IMR-90 (cell line): ENCODE data around the gene HTT. TPM values are rescaled to one million over a fixed set of nuclear protein-coding genes. Genes with fewer than 3 reads are reported as not detected.
A peak's percentile ranks its signal among the peaks of the same experiment; 100 is the strongest.

Source experiments
- ATAC-seq: fragments of 200-7000 bp; cut with Tn5 transposase; 2 replicates; pipeline ENCODE4 v1.9.1; 2020; ENCODE audit warnings: low read depth, mild to moderate bottlenecking, moderate library complexity
- BruUV-seq: library from RNA; stranded (reverse); fragments of 400-500 nt; replicated peaks from 2 replicates; lab custom pipeline; 2021; lab: Mats Ljungman, UMichigan
- CTCF ChIA-PET: fragments of 300-600 bp; formaldehyde crosslinking; extraction: SDS; loops from one replicate; lab custom pipeline; 2021; ENCODE audit warnings: antibody characterized with exemption; lab: Yijun Ruan, JAX
- POLR2A ChIA-PET: fragments of 300-600 bp; sonication (Branson Sonifier 250); formaldehyde crosslinking; loops from one replicate; lab custom pipeline; 2022; ENCODE audit warnings: antibody characterized with exemption; ENCODE audit not compliant: unreplicated experiment; lab: Charles Lee
- DNase-seq: peaks from one replicate; pipeline ENCODE4 v3.0.0; 2013
- H2AFZ ChIP-seq: replicated peaks from 2 replicates; pipeline ENCODE3; 2013; ENCODE audit warnings: low read length, mild to moderate bottlenecking; ENCODE audit not compliant: poor library complexity
- H2AK5ac ChIP-seq: 2 replicates; pipeline ENCODE4 v1.6.1; 2013; ENCODE audit warnings: low read depth, low read length, inconsistent platforms
- H2AK9ac ChIP-seq: replicated peaks from 2 replicates; pipeline ENCODE3; 2013; ENCODE audit warnings: mild to moderate bottlenecking, low read depth, low read length, moderate library complexity; ENCODE audit not compliant: poor library complexity
- H2BK120ac ChIP-seq: 2 replicates; pipeline ENCODE4 v1.6.1; 2013; ENCODE audit warnings: low read depth, low read length, inconsistent platforms
- H2BK15ac ChIP-seq: 3 replicates; pipeline ENCODE4 v1.6.1; 2013; ENCODE audit warnings: low read depth, low read length, inconsistent platforms
- H2BK20ac ChIP-seq: 2 replicates; pipeline ENCODE4 v1.6.1; 2013; ENCODE audit warnings: low read depth, mild to moderate bottlenecking, inconsistent platforms, low read length, moderate library complexity
- H2BK5ac ChIP-seq: 2 replicates; pipeline ENCODE4 v1.6.1; 2013; ENCODE audit warnings: mild to moderate bottlenecking, low read depth, low read length, inconsistent platforms; ENCODE audit not compliant: poor library complexity, severe bottlenecking
- H3K14ac ChIP-seq: replicated peaks from 2 replicates; pipeline ENCODE4 v1.6.1; 2013; ENCODE audit warnings: low read depth, low read length, inconsistent platforms
- H3K18ac ChIP-seq: 2 replicates; pipeline ENCODE4 v1.6.1; 2013; ENCODE audit warnings: low read depth, low read length, control low read depth
- H3K23ac ChIP-seq: 2 replicates; pipeline ENCODE4 v1.6.1; 2013; ENCODE audit warnings: low read depth, low read length, inconsistent platforms
- H3K27ac ChIP-seq: 2 replicates; pipeline ENCODE4 v1.5.1; 2013; ENCODE audit warnings: mild to moderate bottlenecking, control low read depth, low read length; ENCODE audit not compliant: insufficient read depth
- H3K27me3 ChIP-seq: 2 replicates; pipeline ENCODE4 v1.6.1; 2013; ENCODE audit warnings: low read length; ENCODE audit not compliant: control insufficient read depth, insufficient read depth
- H3K36me3 ChIP-seq: 2 replicates; pipeline ENCODE4 v1.6.1; 2013; ENCODE audit warnings: low read length, mixed read lengths; ENCODE audit not compliant: control insufficient read depth, insufficient read depth
- H3K4ac ChIP-seq: 2 replicates; pipeline ENCODE4 v1.6.1; 2013; ENCODE audit warnings: low read depth, low read length, inconsistent platforms
- H3K4me1 ChIP-seq: 2 replicates; pipeline ENCODE4 v1.6.1; 2013; ENCODE audit warnings: low read length, mixed read lengths; ENCODE audit not compliant: control insufficient read depth, insufficient read depth
- H3K4me2 ChIP-seq: 2 replicates; pipeline ENCODE4 v1.6.1; 2013; ENCODE audit warnings: low read depth, mild to moderate bottlenecking, control low read depth, low read length, moderate library complexity
- H3K4me3 ChIP-seq: 2 replicates; pipeline ENCODE4 v1.5.1; 2013; ENCODE audit warnings: low read depth, mild to moderate bottlenecking, control low read depth, low read length, moderate library complexity; ENCODE audit not compliant: insufficient read depth
- H3K56ac ChIP-seq: 2 replicates; pipeline ENCODE4 v1.6.1; 2013; ENCODE audit warnings: low read length, inconsistent platforms; ENCODE audit not compliant: insufficient read depth; ENCODE audit errors: extremely low read depth
- H3K79me1 ChIP-seq, 2 experiments: 2 replicates each; pipeline ENCODE4 v1.6.1; 2013; ENCODE audit warnings: low read length in 2 of 2, inconsistent platforms in 1 of 2, low read depth in 1 of 2
- H3K9ac ChIP-seq: 2 replicates; pipeline ENCODE4 v1.6.1; 2013; ENCODE audit warnings: low read depth, low read length, control low read depth
- H3K9me1 ChIP-seq: 2 replicates; pipeline ENCODE4 v1.6.1; 2013; ENCODE audit warnings: low read length, inconsistent platforms; ENCODE audit not compliant: insufficient read depth
- H3K9me3 ChIP-seq: 2 replicates; pipeline ENCODE4 v1.6.1; 2013; ENCODE audit warnings: low read length; ENCODE audit not compliant: control insufficient read depth, insufficient read depth
- H4K20me1 ChIP-seq: 2 replicates; pipeline ENCODE4 v1.6.1; 2013; ENCODE audit warnings: low read length, inconsistent platforms; ENCODE audit not compliant: insufficient read depth
- H4K5ac ChIP-seq: 2 replicates; pipeline ENCODE4 v1.6.1; 2013; ENCODE audit warnings: mild to moderate bottlenecking, low read depth, low read length, control low read depth
- H4K8ac ChIP-seq, 2 experiments: 2 replicates each; pipeline ENCODE4 v1.6.1; 2013; ENCODE audit warnings: low read depth in 2 of 2, low read length in 2 of 2, control low read depth in 1 of 2, inconsistent platforms in 1 of 2
- H4K91ac ChIP-seq: 2 replicates; pipeline ENCODE4 v1.6.1; 2013; ENCODE audit warnings: low read depth, low read length, inconsistent platforms; ENCODE audit not compliant: insufficient read depth
- NFE2L2 ChIP-seq: fragments of 150-350 bp; IDR thresholded peaks from 2 replicates; pipeline ENCODE4 v1.6.1; 2016; ENCODE audit warnings: low read depth, mild to moderate bottlenecking, low read length
- SMC3 ChIP-seq: fragments of 150-350 bp; IDR thresholded peaks from 2 replicates; pipeline ENCODE4 v1.6.1; 2016; ENCODE audit warnings: low read depth, mild to moderate bottlenecking, antibody characterized with exemption, low read length, moderate library complexity
- USF2 ChIP-seq: fragments of 150-350 bp; IDR thresholded peaks from 2 replicates; pipeline ENCODE4 v1.6.1; 2017; ENCODE audit warnings: mild to moderate bottlenecking, antibody characterized with exemption, low read length, low read depth
- WGBS, 2 experiments: methylation state at CpG; one replicate each; pipeline versions ENCODE4 v1.1.5 to v1.1.7; 2013; ENCODE audit warnings: missing lambda C conversion rate in 2 of 2; ENCODE audit not compliant: insufficient read length in 1 of 2; ENCODE audit errors: extremely low coverage in 2 of 2; 5-methylcytosine and 5-hydroxymethylcytosine counted together
- dilution Hi-C: fragments of 300-500 bp; cut with HindIII; formaldehyde crosslinking; loops from one replicate; pipeline ENCODE4 v1.14.3; 2018; ENCODE audit warnings: low sequenced_read_pairs; ENCODE audit not compliant: unreplicated experiment
- in situ Hi-C: fragments of 300-500 bp; cut with MboI; formaldehyde crosslinking; loops from 3 replicates; pipeline ENCODE4 v1.14.3; 2019; ENCODE audit warnings: low sequenced_read_pairs, inconsistent platforms, mixed read lengths
- intact Hi-C: fragments of 100-400 bp; cut with micrococcal nuclease; formaldehyde crosslinking; loops from 2 replicates; pipeline ENCODE4 v1.10.0; 2022
- polyA plus RNA-seq, 3 experiments: library from polyadenylated mRNA; depleted of rRNA; stranded (reverse); fragments of >200 nt; gene quantifications; 2 replicates each; pipeline ENCODE4 v1.2.3, GENCODE V29; 2012; ENCODE audit warnings: low replicate concordance in 1 of 3
- total RNA-seq: library from RNA; depleted of rRNA; stranded (reverse); fragments of >200 nt; gene quantifications from 2 replicates; pipeline ENCODE4 v1.2.3, GENCODE V29; 2012

The HTT gene
- total and polyA plus RNA-seq, 2 of the 4 experiments (the other 2 are of a cell fraction): 11.6 to 14.3 TPM

GRCh38 chr4:3118312-3118711 is 43.8 kb downstream of the HTT start:
- Histone ChIP-seq H4K91ac (no peak overlapping the region), H2AK5ac (no peak overlapping the region), H2BK5ac (no peak overlapping the region), H2BK120ac (no peak overlapping the region), H3K4ac (no peak overlapping the region), H4K5ac (no peak overlapping the region), H3K27ac (no peak overlapping the region), H3K79me1 (peaks cover 3 to 42% of the 10 kb centered on the region in 2 experiments; a peak in 3 of 4 replicates), H3K18ac (no peak overlapping the region), H3K4me3 (no peak overlapping the region), H2BK20ac (no peak overlapping the region), H2AK9ac (peak overlapping the region; percentile 52), H3K14ac (no peak overlapping the region), H3K23ac (no peak overlapping the region), H3K4me1 (peaks cover 9% of the 10 kb centered on the region), H2BK15ac (no peak overlapping the region), H4K8ac (no peak overlapping the region), H3K4me2 (no peak overlapping the region), H3K27me3 (no peaks in the 10 kb centered on the region), H4K20me1 (peaks cover 3% of the 10 kb centered on the region; the same call in 1 of the 2 replicates), H3K9ac (no peak overlapping the region), H3K36me3 (peaks cover 27% of the 10 kb centered on the region), H2AFZ (no peak overlapping the region), H3K56ac (no peak overlapping the region), H3K9me1 (peaks cover 15% of the 10 kb centered on the region), H3K9me3 (no peaks in the 10 kb centered on the region)
- dilution Hi-C loops (no loop called here), intact Hi-C loops (no loop called here), in situ Hi-C loops (no loop called here)
- no peak for DNase-seq
- TF ChIP-seq NFE2L2: no peak
- TF ChIP-seq SMC3: no peak
- TF ChIP-seq USF2: no peak
- POLR2A ChIA-PET: no interaction called here
- WGBS, 2 experiments: 84% methylated on average over 6 of the region's 8 CpGs; no CpG with 5 or more reads in 1 of the 2 experiments
- BruUV-seq: no TSS peak
- ATAC-seq: no peak
- CTCF ChIA-PET: no interaction called here
